A673 (cell line): ENCODE data around the gene GMDS. TPM values are rescaled to one million over a fixed set of nuclear protein-coding genes. Genes with fewer than 3 reads are reported as not detected.

Experiments used
- BruUV-seq: library from RNA; stranded (reverse); fragments of 400-500 nt; replicated peaks from 2 replicates; lab custom pipeline; 2021; lab: Mats Ljungman, UMichigan
- CTCF ChIA-PET: fragments of 300-600 bp; sonication (Branson Sonifier 250); formaldehyde crosslinking; loops from one replicate; lab custom pipeline; 2022; ENCODE audit warnings: antibody characterized with exemption; lab: Charles Lee
- POLR2A ChIA-PET: fragments of 300-600 bp; sonication (Branson Sonifier 250); formaldehyde crosslinking; loops from one replicate; lab custom pipeline; 2022; ENCODE audit warnings: antibody characterized with exemption; ENCODE audit not compliant: low non-redundant PET; lab: Charles Lee
- DNase-seq: peaks from one replicate; pipeline ENCODE4 v3.0.0-alpha.2; 2015; ENCODE audit warnings: low spot score
- H3K27ac ChIP-seq: fragments of 200-600 bp; sonication (generic); 2 replicates; pipeline ENCODE4 v1.5.1; 2016; ENCODE audit warnings: mixed run types, low read depth, mild to moderate bottlenecking, mixed read lengths, antibody characterized with exemption, low read length; ENCODE audit not compliant: poor library complexity, severe bottlenecking
- H3K27me3 ChIP-seq: fragments of 200-600 bp; sonication (generic); replicated peaks from 2 replicates; pipeline ENCODE4 v1.6.1; 2017; ENCODE audit warnings: mixed run types, low read depth, mild to moderate bottlenecking, mixed read lengths, antibody characterized with exemption, low read length; ENCODE audit not compliant: insufficient read depth, poor library complexity
- H3K36me3 ChIP-seq: fragments of 200-600 bp; sonication (generic); 2 replicates; pipeline ENCODE4 v1.6.1; 2016; ENCODE audit warnings: mixed run types, mild to moderate bottlenecking, mixed read lengths, antibody characterized with exemption, low read length; ENCODE audit not compliant: insufficient read depth, poor library complexity, severe bottlenecking
- H3K4me1 ChIP-seq: fragments of 200-600 bp; sonication (generic); 2 replicates; pipeline ENCODE4 v1.6.1; 2017; ENCODE audit warnings: mixed run types, mild to moderate bottlenecking, mixed read lengths, antibody characterized with exemption, low read length; ENCODE audit not compliant: insufficient read depth, poor library complexity, severe bottlenecking
- H3K4me3 ChIP-seq: fragments of 200-600 bp; sonication (generic); 2 replicates; pipeline ENCODE4 v1.5.1; 2016; ENCODE audit warnings: low read depth, mixed run types, mild to moderate bottlenecking, mixed read lengths, low read length; ENCODE audit not compliant: poor library complexity, severe bottlenecking
- H3K9me3 ChIP-seq: fragments of 200-600 bp; sonication (generic); 2 replicates; pipeline ENCODE4 v1.6.1; 2016; ENCODE audit warnings: mixed run types, low read depth, mild to moderate bottlenecking, mixed read lengths, antibody characterized with exemption, low read length; ENCODE audit not compliant: poor library complexity, severe bottlenecking
- EZH2 ChIP-seq: fragments of 200-600 bp; sonication (generic); IDR thresholded peaks from 2 replicates; pipeline ENCODE4 v1.6.1; 2017; ENCODE audit warnings: borderline replicate concordance, low read depth, mild to moderate bottlenecking, mixed read lengths, antibody characterized with exemption, low read length; ENCODE audit not compliant: poor library complexity, severe bottlenecking
- intact Hi-C: fragments of 100-400 bp; cut with micrococcal nuclease; formaldehyde crosslinking; loops from one replicate; pipeline ENCODE4 v1.10.0; 2022; ENCODE audit not compliant: unreplicated experiment
- total RNA-seq: library from RNA; stranded (reverse); gene quantifications from 2 replicates; pipeline ENCODE4 v1.2.3, GENCODE V29; 2021
- TF ChIP-seq, protein P1 (sequence below): fragments of 300-800, 200-600 bp; sonication (generic); conservative IDR thresholded peaks from 2 replicates; pipeline ENCODE4 v1.5.1; 2017; ENCODE audit warnings: low read depth, mild to moderate bottlenecking, antibody characterized with exemption, low read length, moderate library complexity, mixed read lengths

Gene GMDS
- total RNA-seq, 1 experiment from 2014 or later: 15.2 TPM

DNA sequence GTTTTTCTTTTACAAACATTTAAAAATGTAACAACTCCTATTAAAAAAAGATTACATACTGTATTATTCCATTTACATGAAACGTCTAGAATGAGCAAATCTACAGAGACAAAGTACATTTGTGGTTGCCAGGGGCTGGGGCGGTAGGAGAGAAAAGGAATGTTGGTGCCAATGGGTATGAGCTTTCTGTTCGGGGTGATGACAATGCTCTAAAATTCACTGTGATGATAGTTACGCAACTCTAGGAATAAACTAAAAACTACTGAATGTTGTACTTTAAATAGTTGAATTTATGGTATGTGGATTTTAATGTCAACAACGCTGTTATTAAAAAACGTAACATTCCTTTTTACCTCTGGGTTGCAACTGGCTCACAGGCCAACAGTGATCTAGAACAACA is 211.1 kb downstream of the GMDS start:
- Histone ChIP-seq H3K36me3 (no peaks in the 10 kb centered on the region), H3K27ac (no peak overlapping the region), H3K4me1 (peaks cover 2% of the 10 kb centered on the region), H3K9me3 (no peaks in the 10 kb centered on the region), H3K27me3 (no peaks in the 10 kb centered on the region), H3K4me3 (no peak overlapping the region)
- BruUV-seq: no TSS peak
- ChIA-PET POLR2A (no interaction called here), CTCF (no interaction called here)
- no peak for DNase-seq
- TF ChIP-seq, protein P1, sequence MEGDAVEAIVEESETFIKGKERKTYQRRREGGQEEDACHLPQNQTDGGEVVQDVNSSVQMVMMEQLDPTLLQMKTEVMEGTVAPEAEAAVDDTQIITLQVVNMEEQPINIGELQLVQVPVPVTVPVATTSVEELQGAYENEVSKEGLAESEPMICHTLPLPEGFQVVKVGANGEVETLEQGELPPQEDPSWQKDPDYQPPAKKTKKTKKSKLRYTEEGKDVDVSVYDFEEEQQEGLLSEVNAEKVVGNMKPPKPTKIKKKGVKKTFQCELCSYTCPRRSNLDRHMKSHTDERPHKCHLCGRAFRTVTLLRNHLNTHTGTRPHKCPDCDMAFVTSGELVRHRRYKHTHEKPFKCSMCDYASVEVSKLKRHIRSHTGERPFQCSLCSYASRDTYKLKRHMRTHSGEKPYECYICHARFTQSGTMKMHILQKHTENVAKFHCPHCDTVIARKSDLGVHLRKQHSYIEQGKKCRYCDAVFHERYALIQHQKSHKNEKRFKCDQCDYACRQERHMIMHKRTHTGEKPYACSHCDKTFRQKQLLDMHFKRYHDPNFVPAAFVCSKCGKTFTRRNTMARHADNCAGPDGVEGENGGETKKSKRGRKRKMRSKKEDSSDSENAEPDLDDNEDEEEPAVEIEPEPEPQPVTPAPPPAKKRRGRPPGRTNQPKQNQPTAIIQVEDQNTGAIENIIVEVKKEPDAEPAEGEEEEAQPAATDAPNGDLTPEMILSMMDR: no peak
- no peak for TF ChIP-seq EZH2
- intact Hi-C loops: no loop called here

DNA sequence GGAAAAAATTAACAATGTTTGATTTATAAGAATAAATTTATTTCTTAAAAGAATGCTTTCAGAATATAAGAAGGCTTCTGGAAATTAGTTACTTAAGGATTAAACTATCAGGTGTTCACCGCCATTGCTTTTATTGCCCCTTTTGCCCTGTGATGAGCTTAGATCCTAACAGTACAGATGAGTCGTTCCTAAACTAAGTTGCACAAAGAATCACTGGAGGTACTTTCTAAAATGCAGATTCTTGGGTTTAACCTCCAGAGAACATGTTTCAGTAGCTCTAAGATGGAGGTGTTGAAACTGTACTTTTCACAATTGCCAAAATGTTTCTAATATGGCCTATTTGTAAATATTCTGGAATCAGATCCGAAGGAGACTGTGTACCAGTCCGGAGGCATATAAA is 211.9 kb downstream of the GMDS start:
- CTCF ChIA-PET: no interaction called here
- Histone ChIP-seq H3K36me3 (no peaks in the 10 kb centered on the region), H3K4me1 (peaks cover 9% of the 10 kb centered on the region), H3K9me3 (no peaks in the 10 kb centered on the region), H3K4me3 (no peak overlapping the region), H3K27ac (no peak overlapping the region), H3K27me3 (no peaks in the 10 kb centered on the region)
- no peak for TF ChIP-seq EZH2
- intact Hi-C loops: no loop called here
- no TSS peak for BruUV-seq
- no peak for DNase-seq
- POLR2A ChIA-PET: no interaction called here

DNA sequence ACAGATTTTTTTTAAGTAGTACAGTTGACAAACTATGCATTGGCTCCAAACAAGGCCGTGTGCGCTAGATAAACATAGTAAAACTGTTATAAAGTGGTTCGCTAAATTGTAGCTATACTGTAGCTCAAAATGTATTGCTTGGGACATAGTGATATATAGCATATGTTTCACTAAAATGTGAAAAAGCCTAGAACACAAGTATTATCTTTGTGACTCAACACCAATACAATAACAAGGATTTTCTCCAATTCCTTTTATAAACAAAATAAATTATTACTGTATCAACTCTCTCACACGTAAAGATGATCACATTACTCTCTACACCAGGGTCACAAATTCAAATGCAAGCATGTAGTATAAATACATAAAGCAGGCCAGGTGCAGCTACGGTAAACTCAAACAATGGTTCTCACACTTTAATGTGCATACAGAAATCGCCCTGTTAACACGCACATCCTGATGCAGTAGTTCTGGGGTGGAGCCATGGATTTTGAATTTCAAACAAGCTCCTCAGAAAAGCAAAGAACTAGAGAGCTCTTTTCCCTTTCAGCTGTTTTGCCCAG is 214.6 kb downstream of the GMDS start:
- no peak overlapping the region for H3K27ac ChIP-seq
- intact Hi-C loops: no loop called here
- no peaks in the 10 kb centered on the region for H3K9me3 ChIP-seq
- TF ChIP-seq, protein P1: no peak
- TF ChIP-seq EZH2: no peak
- no peak for DNase-seq
- BruUV-seq: no TSS peak
- no peaks in the 10 kb centered on the region for H3K36me3 ChIP-seq
- H3K4me1 ChIP-seq: peaks cover 32% of the 10 kb centered on the region
- no peaks in the 10 kb centered on the region for H3K27me3 ChIP-seq
- CTCF ChIA-PET: no interaction called here
- no peak overlapping the region for H3K4me3 ChIP-seq
- POLR2A ChIA-PET: no interaction called here

DNA sequence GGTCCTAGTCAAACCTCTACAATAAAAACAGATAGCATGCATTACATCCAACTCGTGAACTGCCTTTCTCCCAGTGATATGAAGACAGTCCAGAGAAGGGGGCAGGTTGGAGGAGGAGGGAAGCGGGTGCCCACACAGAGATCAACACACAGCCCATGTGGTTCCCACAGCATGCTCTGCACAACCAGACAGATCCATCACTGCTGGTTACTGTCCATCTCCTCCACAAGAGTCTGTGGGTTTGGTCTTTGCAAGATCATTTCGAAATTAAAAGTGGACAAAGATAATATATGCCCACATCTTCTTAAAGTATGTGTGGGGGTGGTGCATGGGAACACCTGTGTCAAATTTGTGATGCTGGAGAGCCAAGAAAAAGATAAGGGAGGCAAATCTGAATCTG is 215.5 kb downstream of the GMDS start:
- H3K27ac ChIP-seq: no peak overlapping the region
- intact Hi-C loops: no loop called here
- BruUV-seq: no TSS peak
- no peaks in the 10 kb centered on the region for H3K36me3 ChIP-seq
- no peak for DNase-seq
- no peaks in the 10 kb centered on the region for H3K9me3 ChIP-seq
- peaks cover 39% of the 10 kb centered on the region for H3K4me1 ChIP-seq
- TF ChIP-seq EZH2: no peak
- TF ChIP-seq, protein P1: no peak
- H3K4me3 ChIP-seq: no peak overlapping the region
- H3K27me3 ChIP-seq: no peaks in the 10 kb centered on the region
- ChIA-PET POLR2A (no interaction called here), CTCF (no interaction called here)
